CD14-positive monocyte (primary cell): Measurements from ENCODE around the gene SHLD1. TPM values are rescaled to one million over a fixed set of nuclear protein-coding genes. Genes with fewer than 3 reads are reported as not detected.
A peak's percentile ranks its signal among the peaks of the same experiment; 100 is the strongest.

ENCODE experiments used
- DNase-seq, 3 donors: peaks; one replicate each; pipeline ENCODE4 v3.0.0-alpha.2; 2011 to 2022
- H2AFZ ChIP-seq: 2 replicates; pipeline ENCODE4 v1.6.0; 2012; ENCODE audit warnings: mild to moderate bottlenecking, low read depth, low read length, inconsistent platforms; ENCODE audit not compliant: insufficient read depth, poor library complexity, severe bottlenecking
- H3K27ac ChIP-seq, 2 donors: 1 replicate in 1 of 2; 2 replicates in 1 of 2; pipeline ENCODE4 v1.5.1; 2012 to 2013; ENCODE audit warnings: low read length in 2 of 2, control low read depth in 1 of 2, inconsistent platforms in 1 of 2, low read depth in 1 of 2, mild to moderate bottlenecking in 1 of 2
- H3K27me3 ChIP-seq, 2 donors: one replicate each; pipeline versions ENCODE4 v1.6.0 to v1.6.1; 2011 to 2013; ENCODE audit warnings: low read length in 2 of 2; ENCODE audit not compliant: control insufficient read depth in 2 of 2, insufficient read depth in 2 of 2
- H3K36me3 ChIP-seq, 2 donors: replicated peaks in 1 of 2; 1 replicate in 1 of 2; 2 replicates in 1 of 2; pipeline versions ENCODE4 v1.5.1 to v1.6.1; 2012 to 2013; ENCODE audit warnings: low read length in 2 of 2, control low read depth in 1 of 2, inconsistent platforms in 1 of 2, mild to moderate bottlenecking in 1 of 2; ENCODE audit not compliant: insufficient read depth in 2 of 2, control insufficient read depth in 1 of 2
- H3K4me1 ChIP-seq, 2 donors: 1 replicate in 1 of 2; 2 replicates in 1 of 2; pipeline versions ENCODE4 v1.5.1 to v1.6.1; 2012 to 2013; ENCODE audit warnings: low read length in 2 of 2, control low read depth in 1 of 2, inconsistent platforms in 1 of 2, mild to moderate bottlenecking in 1 of 2, moderate library complexity in 1 of 2; ENCODE audit not compliant: insufficient read depth in 2 of 2, control insufficient read depth in 1 of 2
- H3K4me2 ChIP-seq: replicated peaks from 2 replicates; pipeline ENCODE3; 2012; ENCODE audit warnings: low read length, moderate library complexity, mild to moderate bottlenecking; ENCODE audit not compliant: poor library complexity, severe bottlenecking; ENCODE audit errors: extremely low read depth
- H3K4me3 ChIP-seq, 3 experiments: fragments of 200-600 bp in 1 of 3; sonication (generic) in 1 of 3; replicated peaks in 1 of 3; 1 replicate in 2 of 3; 2 replicates in 1 of 3; pipeline ENCODE4 v1.5.1; 2011 to 2013; ENCODE audit warnings: low read length in 3 of 3, mild to moderate bottlenecking in 3 of 3, control low read depth in 2 of 3, low read depth in 2 of 3, inconsistent platforms in 1 of 3, moderate library complexity in 1 of 3
- H3K79me2 ChIP-seq: 2 replicates; pipeline ENCODE4 v1.6.0; 2012; ENCODE audit warnings: mild to moderate bottlenecking, control low read depth, inconsistent platforms, low read length, moderate library complexity; ENCODE audit not compliant: insufficient read depth
- H3K9ac ChIP-seq: 2 replicates; pipeline ENCODE4 v1.6.0; 2017; ENCODE audit warnings: low read length, mild to moderate bottlenecking; ENCODE audit not compliant: insufficient read depth, poor library complexity, severe bottlenecking
- H3K9me3 ChIP-seq, 2 donors: replicated peaks in 1 of 2; 1 replicate in 1 of 2; 2 replicates in 1 of 2; pipeline versions ENCODE4 v1.5.1 to v1.6.1; 2012 to 2013; ENCODE audit warnings: low read length in 2 of 2, control low read depth in 1 of 2; ENCODE audit not compliant: control insufficient read depth in 1 of 2, insufficient read depth in 1 of 2
- H4K20me1 ChIP-seq: 2 replicates; pipeline ENCODE4 v1.6.0; 2012; ENCODE audit warnings: mild to moderate bottlenecking, low read length, control low read depth, moderate library complexity; ENCODE audit not compliant: insufficient read depth
- H3K27ac Mint-ChIP-seq, 7 donors: one replicate each; pipeline ENCODE4 v1.8.0; 2020; ENCODE audit warnings: mild to moderate bottlenecking in 7 of 7, mixed read lengths in 7 of 7, moderate library complexity in 6 of 7, inconsistent platforms in 2 of 7
- H3K27me3 Mint-ChIP-seq, 3 donors: one replicate each; pipeline ENCODE4 v1.8.0; 2021 to 2022; ENCODE audit warnings: low read depth in 3 of 3, mild to moderate bottlenecking in 3 of 3, mixed read lengths in 3 of 3, moderate library complexity in 3 of 3, inconsistent platforms in 1 of 3
- H3K36me3 Mint-ChIP-seq, 2 donors: one replicate each; pipeline ENCODE4 v1.8.0; 2020; ENCODE audit warnings: mixed read lengths in 2 of 2, inconsistent platforms in 1 of 2, mild to moderate bottlenecking in 1 of 2
- H3K4me1 Mint-ChIP-seq: one replicate; pipeline ENCODE4 v1.8.0; 2020; ENCODE audit warnings: mild to moderate bottlenecking, mixed read lengths
- H3K4me3 Mint-ChIP-seq, 2 donors: one replicate each; pipeline ENCODE4 v1.8.0; 2020; ENCODE audit warnings: mild to moderate bottlenecking in 2 of 2, mixed read lengths in 2 of 2, moderate library complexity in 1 of 2
- H3K9me3 Mint-ChIP-seq, 7 donors: one replicate each; pipeline ENCODE4 v1.8.0; 2020 to 2022; ENCODE audit warnings: mixed read lengths in 7 of 7, mild to moderate bottlenecking in 6 of 7, moderate library complexity in 6 of 7, inconsistent platforms in 2 of 7
- WGBS: methylation state at CpG from one replicate; pipeline ENCODE4 v1.1.5; 2013; ENCODE audit warnings: missing lambda C conversion rate; ENCODE audit not compliant: insufficient coverage; 5-methylcytosine and 5-hydroxymethylcytosine counted together
- intact Hi-C, 2 donors: fragments of 100-400 bp; cut with micrococcal nuclease; formaldehyde crosslinking; loops; one replicate each; pipeline versions ENCODE4 v1.15.0 to v1.15.1; 2023
- polyA plus RNA-seq, 3 donors: library from polyadenylated mRNA; depleted of rRNA in 1 of 3; unstranded in 2 of 3; stranded (reverse) in 1 of 3; fragments of 300-500 nt in 2 of 3; fragments of >200 nt in 1 of 3; fragmentation: Illumina TruSeq in 2 of 3; gene quantifications; 1 replicate in 2 of 3; 2 replicates in 1 of 3; pipeline ENCODE4 v1.2.3, GENCODE V29; 2012 to 2021
- TF ChIP-seq, protein P1 (sequence below): fragments of 200-600 bp; IDR thresholded peaks from one replicate; pipeline ENCODE4 v1.8.0; 2022; ENCODE audit warnings: antibody characterized with exemption, mild to moderate bottlenecking

Gene SHLD1
- polyA plus RNA-seq, 3 donors: 8.3 to 12.7 (median 11.5) TPM

DNA sequence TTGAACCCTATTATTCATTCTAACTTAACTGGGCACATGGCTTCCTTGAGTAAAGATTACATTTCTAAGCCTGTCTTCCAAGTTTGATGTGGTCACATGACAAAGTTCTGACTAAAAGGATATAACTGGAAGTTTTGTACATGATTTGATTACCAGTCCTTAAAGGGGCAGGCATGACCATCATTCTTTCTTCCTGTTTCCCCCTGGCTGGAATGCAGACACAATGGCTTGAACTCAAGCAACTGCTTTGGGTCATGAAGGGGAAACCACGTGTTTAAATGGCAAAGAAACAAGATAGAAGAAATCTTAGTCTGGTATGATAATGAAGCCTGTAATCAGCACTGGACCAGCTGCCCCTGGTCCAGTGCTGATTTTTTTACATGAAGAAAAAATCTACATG lies 15.6 kb upstream of the SHLD1 start:
- TF ChIP-seq, protein P1, sequence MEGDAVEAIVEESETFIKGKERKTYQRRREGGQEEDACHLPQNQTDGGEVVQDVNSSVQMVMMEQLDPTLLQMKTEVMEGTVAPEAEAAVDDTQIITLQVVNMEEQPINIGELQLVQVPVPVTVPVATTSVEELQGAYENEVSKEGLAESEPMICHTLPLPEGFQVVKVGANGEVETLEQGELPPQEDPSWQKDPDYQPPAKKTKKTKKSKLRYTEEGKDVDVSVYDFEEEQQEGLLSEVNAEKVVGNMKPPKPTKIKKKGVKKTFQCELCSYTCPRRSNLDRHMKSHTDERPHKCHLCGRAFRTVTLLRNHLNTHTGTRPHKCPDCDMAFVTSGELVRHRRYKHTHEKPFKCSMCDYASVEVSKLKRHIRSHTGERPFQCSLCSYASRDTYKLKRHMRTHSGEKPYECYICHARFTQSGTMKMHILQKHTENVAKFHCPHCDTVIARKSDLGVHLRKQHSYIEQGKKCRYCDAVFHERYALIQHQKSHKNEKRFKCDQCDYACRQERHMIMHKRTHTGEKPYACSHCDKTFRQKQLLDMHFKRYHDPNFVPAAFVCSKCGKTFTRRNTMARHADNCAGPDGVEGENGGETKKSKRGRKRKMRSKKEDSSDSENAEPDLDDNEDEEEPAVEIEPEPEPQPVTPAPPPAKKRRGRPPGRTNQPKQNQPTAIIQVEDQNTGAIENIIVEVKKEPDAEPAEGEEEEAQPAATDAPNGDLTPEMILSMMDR: no peak
- H3K27ac Mint-ChIP-seq: no peak overlapping the region
- peaks cover 0 to 1% (median 0%) of the 10 kb centered on the region in 7 donors for H3K9me3 Mint-ChIP-seq
- no peak overlapping the region for H3K4me3 Mint-ChIP-seq
- H4K20me1 ChIP-seq: no peaks in the 10 kb centered on the region
- DNase-seq: no peak
- H2AFZ ChIP-seq: no peak overlapping the region
- H3K27ac ChIP-seq: no peak overlapping the region
- peaks cover 22% of the 10 kb centered on the region in 2 donors for H3K4me1 ChIP-seq
- 67% methylated on average over 1 of the region's 1 CpG for WGBS
- no peaks in the 10 kb centered on the region for H3K9me3 ChIP-seq
- no peaks in the 10 kb centered on the region for H3K36me3 Mint-ChIP-seq
- no peaks in the 10 kb centered on the region for H3K27me3 ChIP-seq
- intact Hi-C loops: no loop called here
- no peaks in the 10 kb centered on the region for H3K79me2 ChIP-seq
- no peak overlapping the region for H3K4me3 ChIP-seq
- peaks cover 18 to 26% (median 18%) of the 10 kb centered on the region in 3 donors for H3K27me3 Mint-ChIP-seq
- H3K4me1 Mint-ChIP-seq: peaks cover 38% of the 10 kb centered on the region
- no peaks in the 10 kb centered on the region for H3K36me3 ChIP-seq
- H3K9ac ChIP-seq: no peak overlapping the region
- H3K4me2 ChIP-seq: no peak overlapping the region

DNA sequence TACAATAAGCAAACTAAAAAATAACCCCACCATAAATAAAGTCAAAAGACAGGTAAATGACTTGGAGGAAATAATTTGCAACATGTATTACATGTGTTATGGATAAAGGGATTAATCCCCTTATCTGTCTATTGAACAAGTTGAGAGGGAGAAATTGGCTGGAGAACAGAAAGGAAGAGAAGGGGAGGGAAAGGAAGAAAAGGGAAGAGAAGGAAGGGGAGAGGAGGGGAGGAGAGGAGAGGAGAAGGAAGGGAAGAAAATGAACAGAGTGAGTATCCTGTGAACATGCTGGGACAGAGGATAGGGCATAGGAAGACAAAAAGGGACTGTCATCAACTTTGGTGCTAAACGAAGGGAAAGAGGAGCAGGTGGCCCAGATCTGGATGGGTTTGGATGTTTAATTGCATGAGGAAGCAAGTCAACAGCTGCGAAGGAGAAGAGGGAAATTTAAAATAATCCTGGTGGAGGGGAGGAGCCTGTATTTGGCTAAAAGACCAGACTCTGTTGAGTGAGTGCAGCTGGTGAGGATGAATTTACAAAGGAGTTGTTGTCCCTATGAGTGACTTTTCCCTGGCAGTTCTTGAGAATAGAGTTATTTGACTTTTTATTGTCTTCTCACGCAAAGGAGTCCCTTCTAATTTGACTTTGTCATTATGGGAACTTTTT lies 14.2 kb upstream of the SHLD1 start:
- no peaks in the 10 kb centered on the region for H3K36me3 ChIP-seq
- no peak for DNase-seq
- H2AFZ ChIP-seq: no peak overlapping the region
- H3K4me1 ChIP-seq: peaks cover 22% of the 10 kb centered on the region in 2 donors
- H3K9ac ChIP-seq: no peak overlapping the region
- H3K27me3 Mint-ChIP-seq: peaks cover 16 to 25% (median 17%) of the 10 kb centered on the region in 3 donors
- intact Hi-C loops: no loop called here
- peaks cover 0 to 2% (median 0%) of the 10 kb centered on the region in 7 donors for H3K9me3 Mint-ChIP-seq
- no peak overlapping the region for H3K4me3 ChIP-seq
- H3K27ac Mint-ChIP-seq: peak overlapping the region in 3 of 7 donors; percentile 3 to 52 (median 31)
- TF ChIP-seq, protein P1: no peak
- peaks cover 38% of the 10 kb centered on the region for H3K4me1 Mint-ChIP-seq
- peak overlapping the region in 1 of 2 donors; percentile 61 for H3K4me3 Mint-ChIP-seq
- no peak overlapping the region for H3K27ac ChIP-seq
- H3K4me2 ChIP-seq: no peak overlapping the region
- H4K20me1 ChIP-seq: no peaks in the 10 kb centered on the region
- 64% methylated on average over 2 of the region's 3 CpGs for WGBS
- H3K27me3 ChIP-seq: no peaks in the 10 kb centered on the region
- no peaks in the 10 kb centered on the region for H3K9me3 ChIP-seq
- H3K79me2 ChIP-seq: no peaks in the 10 kb centered on the region
- no peaks in the 10 kb centered on the region for H3K36me3 Mint-ChIP-seq
